C4-2B (cell line): Measurements from ENCODE around the gene ZNF749.
A peak's percentile ranks its signal among the peaks of the same experiment; 100 is the strongest.

Source experiments
- H3K27ac ChIP-seq: fragments of 450-650 bp; 2 replicates; pipeline ENCODE4 v1.5.1; 2017
- CTCF ChIP-seq: fragments of 450-650 bp; conservative IDR thresholded peaks from 2 replicates; pipeline ENCODE4 v1.5.1; 2017; ENCODE audit warnings: mild to moderate bottlenecking
- ZFX ChIP-seq: fragments of 450-650 bp; IDR thresholded peaks from 2 replicates; pipeline ENCODE4 v1.6.1; 2017

Gene ZNF749

DNA sequence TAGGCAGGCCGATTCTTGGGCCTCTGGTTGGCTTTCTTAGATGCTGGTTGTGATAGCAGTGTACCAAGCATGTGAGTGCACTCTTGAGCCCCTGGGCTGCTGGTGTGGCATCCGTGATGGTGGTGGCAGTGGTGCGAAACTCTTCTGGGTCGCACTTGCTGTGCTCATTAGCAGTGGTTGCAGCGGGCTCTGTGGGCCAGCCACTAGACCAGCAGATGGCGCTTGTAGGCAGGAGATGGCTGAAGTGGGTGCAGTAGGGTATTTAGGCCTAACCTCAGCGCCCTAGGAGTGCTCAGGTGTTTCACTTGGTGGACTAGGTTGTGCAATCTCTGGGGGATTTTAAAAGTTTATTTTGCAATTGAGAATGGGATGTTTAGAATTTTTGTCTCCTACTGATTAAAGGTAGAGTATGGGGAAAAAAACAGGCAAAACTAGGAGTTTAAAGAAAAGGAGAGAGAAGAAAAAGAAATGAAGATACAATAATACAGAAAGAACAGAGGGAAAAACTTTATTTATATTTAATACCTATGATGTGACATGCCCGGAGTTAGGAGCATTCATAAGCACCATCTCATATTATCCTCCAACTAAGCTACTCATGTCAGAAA lies 28.5 kb upstream of the ZNF749 start:
- H3K27ac ChIP-seq, result no peak overlapping the region
- TF ChIP-seq ZFX (no peak), CTCF (peak; percentile 81)

- H3K27ac ChIP-seq, result peak within 1 kb of the TSS; percentile 66
- TF ChIP-seq ZFX, result no peak
- TF ChIP-seq CTCF, result no peak
Measured at GRCh38 chr19:57410877-57411671, 24.1 kb upstream of the ZNF749 start, which contains the start of gene ZNF17. ZNF17 (plus strand) TSS chr19:57411161; CDS start chr19:57413616, 2,455 bp downstream.

DNA sequence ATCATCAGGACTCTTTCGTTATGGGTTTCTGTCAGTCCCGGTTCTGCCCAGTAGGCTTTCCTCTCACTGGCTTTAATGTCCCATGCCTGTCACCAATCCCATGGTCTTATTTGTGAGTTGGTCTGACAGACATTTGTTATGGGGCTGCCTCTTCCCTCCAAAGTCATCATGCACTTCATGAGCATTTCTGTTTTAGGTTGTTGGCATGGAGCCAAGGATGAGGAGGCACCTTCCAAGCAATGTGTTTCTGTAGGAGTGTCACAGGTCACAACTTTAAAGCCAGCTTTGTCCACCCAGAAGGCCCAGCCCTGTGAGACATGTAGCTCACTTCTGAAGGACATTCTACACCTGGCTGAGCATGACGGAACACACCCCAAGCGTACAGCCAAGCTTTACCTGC lies 15.7 kb upstream of the ZNF749 start:
- no peak overlapping the region for H3K27ac ChIP-seq
- TF ChIP-seq ZFX (no peak), CTCF (no peak)

DNA sequence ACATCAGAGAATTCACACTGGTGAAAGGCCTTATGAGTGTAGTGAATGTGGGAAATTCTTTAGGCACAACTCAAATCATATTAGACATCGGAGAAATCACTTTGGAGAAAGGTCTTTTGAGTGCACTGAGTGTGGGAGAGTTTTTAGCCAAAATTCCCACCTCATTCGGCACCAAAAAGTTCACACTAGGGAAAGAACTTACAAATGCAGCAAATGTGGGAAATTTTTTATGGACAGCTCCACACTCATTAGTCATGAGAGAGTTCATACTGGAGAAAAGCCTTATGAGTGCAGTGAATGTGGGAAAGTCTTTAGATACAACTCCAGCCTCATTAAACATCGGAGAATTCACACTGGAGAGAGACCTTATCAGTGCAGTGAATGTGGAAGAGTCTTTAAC lies 14.1 kb upstream of the ZNF749 start:
- no peak overlapping the region for H3K27ac ChIP-seq
- TF ChIP-seq CTCF, result no peak
- no peak for TF ChIP-seq ZFX

DNA sequence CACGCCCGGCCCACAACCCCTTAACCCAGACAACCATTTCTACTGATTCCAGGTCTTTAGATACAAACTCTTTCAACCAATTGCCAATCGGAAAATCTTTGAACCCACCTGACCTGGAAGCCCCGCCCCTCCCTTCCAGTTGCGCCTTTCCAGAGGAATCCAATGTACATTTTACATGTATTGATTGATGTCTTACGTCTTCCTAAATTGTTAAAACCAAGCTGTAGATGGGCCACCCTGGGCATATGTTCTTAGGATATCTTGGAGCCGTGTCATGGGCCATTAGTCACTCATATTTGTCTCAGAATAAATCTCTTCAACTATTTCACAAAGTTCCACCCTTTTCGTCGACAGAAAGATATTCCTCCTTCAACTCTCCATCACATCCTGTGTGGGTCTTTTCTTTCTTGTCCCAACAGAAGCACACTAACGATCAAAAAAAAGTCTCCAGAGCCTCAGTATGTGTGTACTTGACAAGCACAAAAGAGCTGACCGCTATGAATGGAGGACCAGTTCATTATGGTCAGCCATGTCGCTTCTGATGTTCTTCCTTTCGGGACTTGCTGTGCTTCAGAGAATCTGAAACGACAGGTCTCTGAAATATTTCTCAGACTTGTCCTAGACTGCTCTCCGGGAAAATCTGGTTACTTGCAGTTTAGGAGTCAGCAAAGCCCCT lies 601 bp upstream of the ZNF749 start:
- TF ChIP-seq CTCF (no peak), ZFX (no peak)

GRCh38 chr19:57436417-57436816 lies 1.3 kb downstream of the ZNF749 start:
- no peak overlapping the region; the same call in 1 of the 2 replicates for H3K27ac ChIP-seq
- TF ChIP-seq CTCF (no peak), ZFX (no peak)

More for the DNA sequence above, 601 bp upstream of the ZNF749 start:
- no peak overlapping the region; the same call in 1 of the 2 replicates for H3K27ac ChIP-seq

- no peak overlapping the region for H3K27ac ChIP-seq
- TF ChIP-seq CTCF, result no peak
- TF ChIP-seq ZFX, result no peak
Measured at GRCh38 chr19:57437931-57438330, 2.8 kb downstream of the ZNF749 start.
